HG02852 (cell line): ENCODE results near the gene PER3.

Experiments
- ATAC-seq: cut with Tn5 transposase; IDR thresholded peaks from one replicate; pipeline ENCODE4 v1.9.1; 2021; ENCODE audit warnings: mild to moderate bottlenecking, moderate library complexity; ENCODE audit not compliant: unreplicated experiment

PER3 gene

GRCh38 chr1:7783826-7784491 is at the start of gene PER3:
PER3 (plus strand) TSS chr1:7784291; CDS start chr1:7784878, 587 bp downstream.
- peak; percentile 95 for ATAC-seq

GRCh38 chr1:7738044-7738443 is 46.0 kb upstream of the PER3 start:
- no peak for ATAC-seq

- no peak for ATAC-seq
Measured at GRCh38 chr1:7743346-7743745, 40.7 kb upstream of the PER3 start.

- no peak for ATAC-seq
Measured at GRCh38 chr1:7744882-7745281, 39.2 kb upstream of the PER3 start.

- ATAC-seq: no peak
Measured at GRCh38 chr1:7745783-7746182, 38.3 kb upstream of the PER3 start.

- no peak for ATAC-seq
Measured at GRCh38 chr1:7747605-7748004, 36.5 kb upstream of the PER3 start.

GRCh38 chr1:7749126-7749525 is 35.0 kb upstream of the PER3 start:
- no peak for ATAC-seq

GRCh38 chr1:7751174-7751573 is 32.9 kb upstream of the PER3 start:
- no peak for ATAC-seq

GRCh38 chr1:7752512-7753417 is 31.3 kb upstream of the PER3 start:
- ATAC-seq: no peak

GRCh38 chr1:7753641-7754040 is 30.4 kb upstream of the PER3 start:
- no peak for ATAC-seq

GRCh38 chr1:7754234-7754633 is 29.9 kb upstream of the PER3 start:
- ATAC-seq: no peak

- no peak for ATAC-seq
Measured at GRCh38 chr1:7755448-7755847, 28.6 kb upstream of the PER3 start.

GRCh38 chr1:7760245-7760644 is 23.8 kb upstream of the PER3 start:
- no peak for ATAC-seq

- no peak for ATAC-seq
Measured at GRCh38 chr1:7761103-7761502, 23.0 kb upstream of the PER3 start.

GRCh38 chr1:7767176-7767575 is 16.9 kb upstream of the PER3 start:
- ATAC-seq: no peak

- ATAC-seq: no peak
Measured at GRCh38 chr1:7768583-7768982, 15.5 kb upstream of the PER3 start.

- no peak for ATAC-seq
Measured at GRCh38 chr1:7769673-7770412, 14.2 kb upstream of the PER3 start.

- peak; percentile 9 for ATAC-seq
Measured at GRCh38 chr1:7770669-7770996, 13.5 kb upstream of the PER3 start.

- peak; percentile 71 for ATAC-seq
Measured at GRCh38 chr1:7770997-7771822, 12.9 kb upstream of the PER3 start, which contains the start of gene VAMP3. VAMP3 (plus strand) TSS chr1:7771296; CDS start chr1:7771384, 88 bp downstream.

GRCh38 chr1:7771823-7772299 is 12.2 kb upstream of the PER3 start:
- no peak for ATAC-seq

- no peak for ATAC-seq
Measured at GRCh38 chr1:7777591-7777990, 6.5 kb upstream of the PER3 start.
